Neuron (in vitro differentiated cells): ENCODE measurements around the gene CLUH.

Experiments
- H2AFZ ChIP-seq: one replicate; pipeline ENCODE4 v1.6.1; 2013; ENCODE audit warnings: low read depth, mild to moderate bottlenecking, inconsistent platforms, low read length, moderate library complexity
- H3K27me3 ChIP-seq: one replicate; pipeline ENCODE4 v1.6.1; 2013; ENCODE audit warnings: low read length; ENCODE audit not compliant: insufficient read depth
- H3K36me3 ChIP-seq: one replicate; pipeline ENCODE4 v1.6.1; 2013; ENCODE audit warnings: low read length; ENCODE audit not compliant: insufficient read depth
- H3K4me1 ChIP-seq: one replicate; pipeline ENCODE4 v1.6.1; 2013; ENCODE audit warnings: low read length; ENCODE audit not compliant: insufficient read depth
- H3K4me3 ChIP-seq: 2 replicates; pipeline ENCODE4 v1.5.1; 2013; ENCODE audit warnings: mild to moderate bottlenecking, low read length, moderate library complexity
- H3K9me3 ChIP-seq: one replicate; pipeline ENCODE4 v1.6.1; 2013; ENCODE audit warnings: low read length

CLUH gene

GRCh38 chr17:2711608-2712299 lies at the start of gene CLUH:
Gene CLUH, minus strand, starts transcription at chr17:2711764. Its CDS starts 103 bp downstream, at chr17:2711661.
- Histone ChIP-seq H3K27me3 (no peaks in the 10 kb centered on the region), H3K9me3 (no peaks in the 10 kb centered on the region), H3K4me3 (peak within 1 kb of the TSS; percentile 58), H3K4me1 (peaks cover 14% of the 10 kb centered on the region), H3K36me3 (no peaks in the 10 kb centered on the region), H2AFZ (peak within 1 kb of the TSS; percentile 57)

- H3K36me3 ChIP-seq, result no peaks in the 10 kb centered on the region
- H3K9me3 ChIP-seq, result no peaks in the 10 kb centered on the region
- no peak overlapping the region for H2AFZ ChIP-seq
- no peaks in the 10 kb centered on the region for H3K4me1 ChIP-seq
- H3K4me3 ChIP-seq, result no peak overlapping the region
- peaks cover 37% of the 10 kb centered on the region for H3K27me3 ChIP-seq
Measured at GRCh38 chr17:2758870-2759269, 47.3 kb upstream of the CLUH start.

- H3K27me3 ChIP-seq, result peaks cover 48% of the 10 kb centered on the region
- H3K4me3 ChIP-seq, result no peak overlapping the region
- peaks cover 2% of the 10 kb centered on the region for H3K9me3 ChIP-seq
- no peaks in the 10 kb centered on the region for H3K36me3 ChIP-seq
- no peak overlapping the region for H2AFZ ChIP-seq
- no peaks in the 10 kb centered on the region for H3K4me1 ChIP-seq
Measured at GRCh38 chr17:2755891-2756724, 44.5 kb upstream of the CLUH start.

GRCh38 chr17:2751491-2751890 lies 39.9 kb upstream of the CLUH start:
- peaks cover 2% of the 10 kb centered on the region for H3K9me3 ChIP-seq
- H2AFZ ChIP-seq, result no peak overlapping the region
- no peaks in the 10 kb centered on the region for H3K4me1 ChIP-seq
- peaks cover 56% of the 10 kb centered on the region for H3K27me3 ChIP-seq
- H3K4me3 ChIP-seq, result no peak overlapping the region
- no peaks in the 10 kb centered on the region for H3K36me3 ChIP-seq

- H3K36me3 ChIP-seq, result no peaks in the 10 kb centered on the region
- H2AFZ ChIP-seq, result no peak overlapping the region
- peaks cover 51% of the 10 kb centered on the region for H3K27me3 ChIP-seq
- H3K9me3 ChIP-seq, result peaks cover 2% of the 10 kb centered on the region
- H3K4me1 ChIP-seq, result no peaks in the 10 kb centered on the region
- no peak overlapping the region for H3K4me3 ChIP-seq
Measured at GRCh38 chr17:2750721-2751120, 39.2 kb upstream of the CLUH start.

- Histone ChIP-seq H3K4me1 (no peaks in the 10 kb centered on the region), H3K9me3 (peaks cover 2% of the 10 kb centered on the region), H3K4me3 (peak overlapping the region; percentile 38), H2AFZ (no peak overlapping the region), H3K36me3 (no peaks in the 10 kb centered on the region), H3K27me3 (peaks cover 54% of the 10 kb centered on the region)
Measured at GRCh38 chr17:2749784-2750181, 38.2 kb upstream of the CLUH start.

- H3K9me3 ChIP-seq, result peaks cover 2% of the 10 kb centered on the region
- H3K27me3 ChIP-seq, result peaks cover 55% of the 10 kb centered on the region
- H3K36me3 ChIP-seq, result no peaks in the 10 kb centered on the region
- no peaks in the 10 kb centered on the region for H3K4me1 ChIP-seq
- H3K4me3 ChIP-seq, result peak within 1 kb of the TSS; percentile 38
- H2AFZ ChIP-seq, result no peak within 1 kb of the TSS
Measured at GRCh38 chr17:2749058-2749783, 37.7 kb upstream of the CLUH start, which contains the start of gene CCDC92B. Gene CCDC92B, minus strand, starts transcription at chr17:2749652. Its CDS starts 14,507 bp downstream, at chr17:2735145.

GRCh38 chr17:2745317-2746037 lies 33.9 kb upstream of the CLUH start:
- Histone ChIP-seq H3K4me1 (no peaks in the 10 kb centered on the region), H3K4me3 (no peak overlapping the region), H3K36me3 (no peaks in the 10 kb centered on the region), H3K9me3 (no peaks in the 10 kb centered on the region), H2AFZ (no peak overlapping the region), H3K27me3 (peaks cover 34% of the 10 kb centered on the region)

- Histone ChIP-seq H3K4me1 (no peaks in the 10 kb centered on the region), H3K4me3 (no peak overlapping the region), H3K36me3 (no peaks in the 10 kb centered on the region), H3K9me3 (no peaks in the 10 kb centered on the region), H3K27me3 (no peaks in the 10 kb centered on the region), H2AFZ (no peak overlapping the region)
Measured at GRCh38 chr17:2737693-2738092, 26.1 kb upstream of the CLUH start.

GRCh38 chr17:2736956-2737355 lies 25.4 kb upstream of the CLUH start:
- no peak overlapping the region for H3K4me3 ChIP-seq
- H3K36me3 ChIP-seq, result no peaks in the 10 kb centered on the region
- H3K27me3 ChIP-seq, result no peaks in the 10 kb centered on the region
- H3K4me1 ChIP-seq, result no peaks in the 10 kb centered on the region
- no peak overlapping the region for H2AFZ ChIP-seq
- no peaks in the 10 kb centered on the region for H3K9me3 ChIP-seq

- no peaks in the 10 kb centered on the region for H3K9me3 ChIP-seq
- no peaks in the 10 kb centered on the region for H3K36me3 ChIP-seq
- H2AFZ ChIP-seq, result no peak overlapping the region
- H3K4me1 ChIP-seq, result no peaks in the 10 kb centered on the region
- no peak overlapping the region for H3K4me3 ChIP-seq
- H3K27me3 ChIP-seq, result no peaks in the 10 kb centered on the region
Measured at GRCh38 chr17:2735896-2736295, 24.3 kb upstream of the CLUH start.

GRCh38 chr17:2734939-2735338 lies 23.4 kb upstream of the CLUH start:
- no peak overlapping the region for H2AFZ ChIP-seq
- H3K4me3 ChIP-seq, result no peak overlapping the region
- H3K9me3 ChIP-seq, result no peaks in the 10 kb centered on the region
- no peaks in the 10 kb centered on the region for H3K27me3 ChIP-seq
- H3K4me1 ChIP-seq, result no peaks in the 10 kb centered on the region
- no peaks in the 10 kb centered on the region for H3K36me3 ChIP-seq
